Jurkat, Clone E6-1 (cell line): Measurements from ENCODE around the gene CD14.
"Not testable (repeated sequence)": the region's sequence is repeated elsewhere in the genome, so short reads cannot be mapped to it uniquely, and the experiment has no call there.

Source experiments
- DNase-seq: peaks from one replicate; pipeline ENCODE4 v3.0.0-alpha.2; 2011; ENCODE audit warnings: low read depth, low spot score
- H3K4me3 ChIP-seq: 2 replicates; pipeline ENCODE4 v1.5.1; 2011; ENCODE audit warnings: mild to moderate bottlenecking, low read length, control low read depth, moderate library complexity

CD14 gene

GRCh38 chr5:140603446-140603698 is 29.6 kb downstream of the CD14 start:
- DNase-seq: not testable (repeated sequence)

GRCh38 chr5:140602147-140602546 is 30.8 kb downstream of the CD14 start:
- H3K4me3 ChIP-seq: no peak overlapping the region
- DNase-seq: no peak

More at GRCh38 chr5:140603446-140603698, 29.6 kb downstream of the CD14 start:
- H3K4me3 ChIP-seq: not testable (repeated sequence)

GRCh38 chr5:140600096-140600495 is 32.9 kb downstream of the CD14 start:
- DNase-seq: no peak
- no peak overlapping the region for H3K4me3 ChIP-seq

- no peak for DNase-seq
- no peak overlapping the region for H3K4me3 ChIP-seq
These were observed 34.1 kb downstream of the CD14 start for GRCh38 chr5:140598836-140599235.

GRCh38 chr5:140596321-140596741 is 36.6 kb downstream of the CD14 start:
- DNase-seq: no peak
- no peak overlapping the region for H3K4me3 ChIP-seq

- no peak for DNase-seq
- no peak overlapping the region for H3K4me3 ChIP-seq
These were observed 37.3 kb downstream of the CD14 start for GRCh38 chr5:140595538-140596300.

GRCh38 chr5:140594169-140594568 is 38.8 kb downstream of the CD14 start:
- DNase-seq: no peak
- H3K4me3 ChIP-seq: no peak overlapping the region

- not testable (repeated sequence) for DNase-seq, H3K4me3 ChIP-seq
These were observed 39.9 kb downstream of the CD14 start for GRCh38 chr5:140593070-140593469.

- no peak for DNase-seq
- H3K4me3 ChIP-seq: no peak overlapping the region
These were observed 41.1 kb downstream of the CD14 start for GRCh38 chr5:140591747-140592372.

GRCh38 chr5:140590861-140591260 is 42.1 kb downstream of the CD14 start:
- DNase-seq: no peak
- no peak overlapping the region for H3K4me3 ChIP-seq

GRCh38 chr5:140588311-140589070 is 44.5 kb downstream of the CD14 start:
- no peak overlapping the region for H3K4me3 ChIP-seq
- no peak for DNase-seq

- H3K4me3 ChIP-seq: no peak overlapping the region
- DNase-seq: no peak
These were observed 45.5 kb downstream of the CD14 start for GRCh38 chr5:140587495-140587894.
